Activated B cell treated with CpG ODN at 0.5 μM for 24 hours (primary cell): ENCODE results near the gene PDE4A. TPM values are rescaled to one million over a fixed set of nuclear protein-coding genes. Genes with fewer than 3 reads are reported as not detected.
"Not testable (repeated sequence)": the region's sequence is repeated elsewhere in the genome, so short reads cannot be mapped to it uniquely, and the experiment has no call there.

Source experiments
- ATAC-seq: fragments of 200-7000 bp; cut with Tn5 transposase; one replicate; pipeline ENCODE4 v1.10.0; 2021; ENCODE audit warnings: low read depth, mild to moderate bottlenecking, moderate library complexity
- CTCF ChIA-PET: fragments of 350-600 bp; sonication (Branson Sonifier 250); formaldehyde crosslinking; loops from one replicate; lab custom pipeline; 2021; ENCODE audit warnings: antibody characterized with exemption; lab: Charles Lee
- POLR2A ChIA-PET: fragments of 350-600 bp; sonication (Branson Sonifier 250); formaldehyde crosslinking; loops from one replicate; lab custom pipeline; 2021; ENCODE audit warnings: antibody characterized with exemption; lab: Charles Lee
- DNase-seq: peaks from one replicate; pipeline ENCODE4 v3.0.0; 2022
- H3K27ac Mint-ChIP-seq: one replicate; pipeline ENCODE4 v1.8.0; 2020; ENCODE audit warnings: mixed read lengths
- H3K27me3 Mint-ChIP-seq: one replicate; pipeline ENCODE4 v1.8.0; 2021; ENCODE audit warnings: mixed read lengths
- H3K36me3 Mint-ChIP-seq: one replicate; pipeline ENCODE4 v1.8.0; 2021; ENCODE audit warnings: low read depth, mixed read lengths
- H3K4me1 Mint-ChIP-seq: one replicate; pipeline ENCODE4 v1.8.0; 2021; ENCODE audit warnings: mixed read lengths
- H3K4me3 Mint-ChIP-seq: one replicate; pipeline ENCODE4 v1.8.0; 2020; ENCODE audit warnings: mild to moderate bottlenecking, mixed read lengths
- H3K9me3 Mint-ChIP-seq: one replicate; pipeline ENCODE4 v1.8.0; 2020; ENCODE audit warnings: mixed read lengths
- intact Hi-C: fragments of 100-400 bp; cut with micrococcal nuclease; formaldehyde crosslinking; loops from one replicate; pipeline ENCODE4 v1.15.1; 2024
- total RNA-seq: library from RNA; stranded (reverse); gene quantifications from 2 replicates; pipeline ENCODE4 v1.2.3, GENCODE V29; 2022
- TF ChIP-seq, protein P1 (sequence below): fragments of 200-600 bp; IDR thresholded peaks from one replicate; pipeline ENCODE4 v1.8.0; 2022; ENCODE audit warnings: antibody characterized with exemption, mild to moderate bottlenecking

Gene PDE4A
- total RNA-seq, result 6.6 and 8.6 TPM in 2 replicates

DNA sequence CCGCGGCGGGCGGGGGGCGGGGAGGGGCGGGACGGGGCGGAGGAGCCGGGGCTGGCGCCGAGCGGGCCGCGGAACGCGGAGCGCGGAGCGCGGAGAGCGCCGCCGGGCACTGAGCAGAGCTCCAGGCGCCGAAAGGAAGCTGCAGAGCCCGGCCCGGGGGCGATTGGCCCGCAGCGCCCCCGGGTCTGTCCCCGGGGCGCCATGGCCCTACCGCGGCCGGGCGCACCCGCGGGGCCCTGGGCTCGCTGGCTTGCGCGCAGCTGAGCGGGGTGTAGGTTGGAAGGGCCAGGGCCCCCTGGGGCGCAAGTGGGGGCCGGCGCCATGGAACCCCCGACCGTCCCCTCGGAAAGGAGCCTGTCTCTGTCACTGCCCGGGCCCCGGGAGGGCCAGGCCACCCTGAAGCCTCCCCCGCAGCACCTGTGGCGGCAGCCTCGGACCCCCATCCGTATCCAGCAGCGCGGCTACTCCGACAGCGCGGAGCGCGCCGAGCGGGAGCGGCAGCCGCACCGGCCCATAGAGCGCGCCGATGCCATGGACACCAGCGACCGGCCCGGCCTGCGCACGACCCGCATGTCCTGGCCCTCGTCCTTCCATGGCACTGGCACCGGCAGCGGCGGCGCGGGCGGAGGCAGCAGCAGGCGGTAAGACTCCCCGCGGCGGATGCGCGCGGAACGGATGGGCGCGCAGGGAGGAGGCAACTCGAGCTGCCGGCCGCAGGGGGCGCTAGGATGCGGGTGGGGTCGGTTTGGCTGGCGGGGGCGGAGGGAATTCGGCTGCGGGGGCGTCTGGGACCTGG is at the start of gene PDE4A:
TSS of gene PDE4A (plus strand) at position 95 of the 796 bp plus-strand sequence. CDS start at position 322, 227 bp downstream.
- POLR2A ChIA-PET, result interaction anchor here (0.6 to 24.9 kb wide), 4 partner anchors 5 to 319 kb away, joined by 3 to 541 read pairs (median 272); partner anchors contain the start of genes CDC37 and PDE4A
- H3K36me3 Mint-ChIP-seq, result no peaks in the 10 kb centered on the region
- intact Hi-C loops, result loop anchor here (5.0 to 10.0 kb wide), 2 partner anchors 82 to 316 kb away; partner anchors contain the start of genes ANGPTL6, KEAP1 and PPAN
- CTCF ChIA-PET, result interaction anchor here (0.7 to 3.4 kb wide), 6 partner anchors 9 to 17 kb away, joined by 3 to 15 read pairs (median 7); partner anchors contain the start of gene CDC37
- ATAC-seq (no peak), DNase-seq (peak; percentile 60)
- TF ChIP-seq, protein P1, sequence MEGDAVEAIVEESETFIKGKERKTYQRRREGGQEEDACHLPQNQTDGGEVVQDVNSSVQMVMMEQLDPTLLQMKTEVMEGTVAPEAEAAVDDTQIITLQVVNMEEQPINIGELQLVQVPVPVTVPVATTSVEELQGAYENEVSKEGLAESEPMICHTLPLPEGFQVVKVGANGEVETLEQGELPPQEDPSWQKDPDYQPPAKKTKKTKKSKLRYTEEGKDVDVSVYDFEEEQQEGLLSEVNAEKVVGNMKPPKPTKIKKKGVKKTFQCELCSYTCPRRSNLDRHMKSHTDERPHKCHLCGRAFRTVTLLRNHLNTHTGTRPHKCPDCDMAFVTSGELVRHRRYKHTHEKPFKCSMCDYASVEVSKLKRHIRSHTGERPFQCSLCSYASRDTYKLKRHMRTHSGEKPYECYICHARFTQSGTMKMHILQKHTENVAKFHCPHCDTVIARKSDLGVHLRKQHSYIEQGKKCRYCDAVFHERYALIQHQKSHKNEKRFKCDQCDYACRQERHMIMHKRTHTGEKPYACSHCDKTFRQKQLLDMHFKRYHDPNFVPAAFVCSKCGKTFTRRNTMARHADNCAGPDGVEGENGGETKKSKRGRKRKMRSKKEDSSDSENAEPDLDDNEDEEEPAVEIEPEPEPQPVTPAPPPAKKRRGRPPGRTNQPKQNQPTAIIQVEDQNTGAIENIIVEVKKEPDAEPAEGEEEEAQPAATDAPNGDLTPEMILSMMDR, result no peak
- no peaks in the 10 kb centered on the region for H3K9me3 Mint-ChIP-seq
- H3K27ac Mint-ChIP-seq, result peak within 1 kb of the TSS; percentile 55
- H3K4me1 Mint-ChIP-seq, result peaks cover 80% of the 10 kb centered on the region
- peaks cover 41% of the 10 kb centered on the region for H3K27me3 Mint-ChIP-seq
- peak within 1 kb of the TSS; percentile 73 for H3K4me3 Mint-ChIP-seq

GRCh38 chr19:10372690-10373089 is 47.6 kb upstream of the PDE4A start:
- TF ChIP-seq, protein P1, result no peak
- intact Hi-C loops, result loop anchor here (5.0 kb wide), 1 partner anchor 35 kb away; the partner anchor contains the start of gene ICAM3
- H3K4me1 Mint-ChIP-seq, result peaks cover 16% of the 10 kb centered on the region
- H3K4me3 Mint-ChIP-seq, result no peak overlapping the region
- ChIA-PET POLR2A (interaction anchor here (1.0 to 2.0 kb wide), 2 partner anchors 39 to 83 kb away, joined by 7 read pairs; partner anchors contain the start of genes ICAM5 and RAVER1), CTCF (interaction anchor here (2.9 kb wide), 1 partner anchor 16 kb away, joined by 7 read pairs; no protein-coding TSS in a partner anchor)
- H3K27me3 Mint-ChIP-seq, result no peaks in the 10 kb centered on the region
- no peaks in the 10 kb centered on the region for H3K9me3 Mint-ChIP-seq
- no peak overlapping the region for H3K27ac Mint-ChIP-seq
- DNase-seq (no peak), ATAC-seq (no peak)
- H3K36me3 Mint-ChIP-seq, result peaks cover 48% of the 10 kb centered on the region

GRCh38 chr19:10374931-10375330 is 45.4 kb upstream of the PDE4A start:
- Mint-ChIP-seq H3K4me1 (peaks cover 24% of the 10 kb centered on the region), H3K27ac (no peak overlapping the region), H3K4me3 (no peak overlapping the region), H3K27me3 (no peaks in the 10 kb centered on the region), H3K36me3 (peaks cover 39% of the 10 kb centered on the region), H3K9me3 (no peaks in the 10 kb centered on the region)
- DNase-seq (no peak), ATAC-seq (no peak)
- ChIA-PET POLR2A (interaction anchor here (0.7 kb wide), 1 partner anchor 88 kb away, joined by 7 read pairs; the partner anchor contains the start of gene ICAM4), CTCF (interaction anchor here (1.0 to 2.9 kb wide), 2 partner anchors 9 to 14 kb away, joined by 3 to 7 read pairs; no protein-coding TSS in a partner anchor)
- TF ChIP-seq, protein P1, result no peak
- intact Hi-C loops, result loop anchor here (5.0 kb wide), 1 partner anchor 38 kb away; the partner anchor contains the start of gene ICAM3

DNA sequence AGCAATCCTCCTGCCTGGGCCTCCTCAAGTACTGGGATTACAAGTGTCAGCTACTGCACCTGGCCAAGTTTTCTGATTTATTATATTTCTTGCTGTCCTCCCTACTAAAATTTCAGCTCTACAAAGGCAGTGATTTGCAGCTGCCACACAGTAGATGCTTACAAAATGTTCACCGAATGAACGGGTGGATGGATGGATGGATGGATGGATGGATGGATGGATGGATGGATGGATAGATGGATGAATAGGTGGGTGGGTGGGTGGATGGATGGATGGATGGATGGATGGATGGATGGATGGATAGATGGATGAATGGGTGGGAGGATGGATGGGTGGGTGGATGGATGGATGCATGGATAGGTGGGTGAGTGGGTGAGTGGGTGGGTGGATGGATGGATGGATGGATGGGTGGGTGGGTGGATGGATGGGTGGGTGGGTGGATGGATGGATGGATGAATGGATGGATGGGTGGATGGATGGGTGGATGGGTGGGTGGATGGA is 43.1 kb upstream of the PDE4A start:
- ATAC-seq, H3K27me3 Mint-ChIP-seq, H3K27ac Mint-ChIP-seq, H3K9me3 Mint-ChIP-seq, intact Hi-C loops, H3K4me3 Mint-ChIP-seq, CTCF ChIA-PET, DNase-seq: not testable (repeated sequence)
- Mint-ChIP-seq H3K36me3 (peaks cover 40% of the 10 kb centered on the region), H3K4me1 (peaks cover 35% of the 10 kb centered on the region)
- POLR2A ChIA-PET, result interaction anchor here (4.5 kb wide), 1 partner anchor 107 kb away, joined by 64 read pairs; the partner anchor contains the start of gene ICAM1

- intact Hi-C loops, result no loop called here
- POLR2A ChIA-PET, result interaction anchor here (3.0 to 4.5 kb wide), 2 partner anchors 45 to 108 kb away, joined by 20 to 64 read pairs; partner anchors contain the start of genes ICAM1 and RAVER1
- no peak overlapping the region for H3K4me3 Mint-ChIP-seq
- H3K27me3 Mint-ChIP-seq, result no peaks in the 10 kb centered on the region
- no peak overlapping the region for H3K27ac Mint-ChIP-seq
- ATAC-seq (no peak), DNase-seq (no peak)
- H3K36me3 Mint-ChIP-seq, result peaks cover 36% of the 10 kb centered on the region
- CTCF ChIA-PET, result interaction anchor here (0.6 to 3.4 kb wide), 3 partner anchors 11 to 119 kb away, joined by 3 to 21 read pairs (median 15); partner anchors contain the start of gene ICAM1
- H3K9me3 Mint-ChIP-seq, result no peaks in the 10 kb centered on the region
- H3K4me1 Mint-ChIP-seq, result peaks cover 35% of the 10 kb centered on the region
- TF ChIP-seq, protein P1, result no peak
These were observed 42.2 kb upstream of the PDE4A start for GRCh38 chr19:10378124-10378523.
